ENCODE measurements around the gene INPP5D. TPM values are rescaled to one million over a fixed set of nuclear protein-coding genes. Genes with fewer than 3 reads are reported as not detected.

The INPP5D gene
- polyA plus RNA-seq, 1 donor (not counting 4 experiments of a cell fraction or from before 2014, with no cell fraction given): 7.5 TPM

DNA sequence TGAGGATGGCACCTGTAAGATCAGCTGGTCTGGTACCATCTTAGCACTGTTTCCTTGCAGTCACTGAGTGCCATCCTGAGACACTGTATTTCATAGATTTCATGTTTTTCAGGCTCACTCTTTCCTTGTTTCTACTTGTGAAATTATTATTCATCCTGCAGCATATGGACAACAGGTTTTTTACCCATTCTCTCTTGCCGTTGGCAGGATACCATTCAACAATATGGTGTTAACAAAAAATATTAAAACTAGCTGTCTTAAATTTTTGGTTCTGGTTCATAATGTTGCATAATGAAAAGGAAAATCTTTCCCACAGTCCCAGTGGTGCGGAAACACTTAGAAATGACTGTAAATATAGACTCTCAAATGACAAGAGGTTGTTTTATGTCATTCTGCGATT lies 168.2 kb downstream of the INPP5D start:
- no peak overlapping the region for H3K4me3 ChIP-seq (ENCODE audit: control insufficient read depth in 2 of 3, extremely low read depth in 1 of 3, insufficient read depth in 2 of 3, low read depth in 1 of 3, low read length in 3 of 3)
- FAIRE-seq: no peak
- no peaks in the 10 kb centered on the region for H3K36me3 ChIP-seq (ENCODE audit: control insufficient read depth in 2 of 2, extremely low read depth in 1 of 2, insufficient read depth in 2 of 2, low read length in 2 of 2)
- no peaks in the 10 kb centered on the region for H3K4me1 ChIP-seq (ENCODE audit: control insufficient read depth, extremely low read depth, insufficient read depth, low read length)
- H2AFZ ChIP-seq (ENCODE audit: control insufficient read depth, low read length): no peak overlapping the region
- no peaks in the 10 kb centered on the region for H3K9me1 ChIP-seq (ENCODE audit: control insufficient read depth, extremely low read depth, insufficient read depth, low read length)
- no peak overlapping the region for H3K27ac ChIP-seq (ENCODE audit: control insufficient read depth, insufficient read depth, low read length)
- no peaks in the 10 kb centered on the region for H4K20me1 ChIP-seq (ENCODE audit: control insufficient read depth, extremely low read depth, insufficient read depth, low read length)
- H3K27me3 ChIP-seq (ENCODE audit: control insufficient read depth, extremely low read depth, insufficient read depth, low read length): peaks cover 7% of the 10 kb centered on the region
- no peaks in the 10 kb centered on the region for H3K79me2 ChIP-seq (ENCODE audit: control insufficient read depth, insufficient read depth, low read length)
- no peak for DNase-seq (ENCODE audit: low read depth, low spot score)
- H3K4me2 ChIP-seq (ENCODE audit: control insufficient read depth, extremely low read depth, insufficient read depth, low read depth, low read length): no peak overlapping the region
- no peak for TF ChIP-seq EZH2 (IDR thresholded peaks at IDR 0.05; ENCODE audit: low read length)
- TF ChIP-seq, protein P1, sequence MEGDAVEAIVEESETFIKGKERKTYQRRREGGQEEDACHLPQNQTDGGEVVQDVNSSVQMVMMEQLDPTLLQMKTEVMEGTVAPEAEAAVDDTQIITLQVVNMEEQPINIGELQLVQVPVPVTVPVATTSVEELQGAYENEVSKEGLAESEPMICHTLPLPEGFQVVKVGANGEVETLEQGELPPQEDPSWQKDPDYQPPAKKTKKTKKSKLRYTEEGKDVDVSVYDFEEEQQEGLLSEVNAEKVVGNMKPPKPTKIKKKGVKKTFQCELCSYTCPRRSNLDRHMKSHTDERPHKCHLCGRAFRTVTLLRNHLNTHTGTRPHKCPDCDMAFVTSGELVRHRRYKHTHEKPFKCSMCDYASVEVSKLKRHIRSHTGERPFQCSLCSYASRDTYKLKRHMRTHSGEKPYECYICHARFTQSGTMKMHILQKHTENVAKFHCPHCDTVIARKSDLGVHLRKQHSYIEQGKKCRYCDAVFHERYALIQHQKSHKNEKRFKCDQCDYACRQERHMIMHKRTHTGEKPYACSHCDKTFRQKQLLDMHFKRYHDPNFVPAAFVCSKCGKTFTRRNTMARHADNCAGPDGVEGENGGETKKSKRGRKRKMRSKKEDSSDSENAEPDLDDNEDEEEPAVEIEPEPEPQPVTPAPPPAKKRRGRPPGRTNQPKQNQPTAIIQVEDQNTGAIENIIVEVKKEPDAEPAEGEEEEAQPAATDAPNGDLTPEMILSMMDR (optimal IDR thresholded peaks at IDR 0.05 in 1 of 3, IDR thresholded peaks at IDR 0.05 in 1 of 3, conservative IDR thresholded peaks at IDR 0.05 in 1 of 3; ENCODE audit: extremely low read depth in 1 of 3, insufficient read depth in 2 of 3, low read length in 3 of 3): no peak
- dilution Hi-C loops (cut with MboI; ENCODE audit: extremely low pct_ligation_motif_present, low sequenced_read_pairs): loop anchor here (25.0 kb wide), 1 partner anchor 366 kb away; the partner anchor contains the start of gene SNORC
- H3K9me3 ChIP-seq (ENCODE audit: control insufficient read depth, low read depth, low read length): no peaks in the 10 kb centered on the region
- H3K9ac ChIP-seq (ENCODE audit: control insufficient read depth, extremely low read depth, insufficient read depth, low read length): no peak overlapping the region

DNA sequence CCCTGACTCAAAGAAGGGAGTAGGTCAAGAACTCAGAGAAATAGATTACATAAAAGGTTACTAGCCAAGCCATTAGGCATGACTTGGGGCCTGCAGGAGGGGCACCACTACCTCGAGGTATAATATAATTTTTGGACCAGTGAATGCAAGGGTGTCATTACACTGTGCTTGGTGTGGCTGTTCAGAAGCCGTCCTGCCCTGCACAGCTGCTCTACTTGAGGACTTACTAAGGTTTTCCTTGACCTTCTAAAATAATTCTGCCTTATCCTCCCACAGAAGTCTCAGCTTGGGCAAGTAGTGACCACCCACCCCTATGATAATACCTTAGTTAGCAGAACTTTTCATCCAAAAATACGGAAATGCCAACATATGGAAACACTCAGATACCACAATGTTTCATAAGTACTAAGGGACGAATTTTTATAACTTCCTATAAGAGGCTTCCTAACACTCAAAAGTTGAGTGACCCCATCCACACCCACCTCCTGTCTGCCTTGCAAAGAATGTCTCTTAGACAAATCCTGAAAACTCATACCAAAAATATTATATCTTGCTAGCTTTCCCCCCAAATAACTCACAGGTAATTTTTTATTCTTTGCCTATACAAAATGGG lies 173.6 kb downstream of the INPP5D start:
- TF ChIP-seq, protein P1 (optimal IDR thresholded peaks at IDR 0.05 in 1 of 3, IDR thresholded peaks at IDR 0.05 in 1 of 3, conservative IDR thresholded peaks at IDR 0.05 in 1 of 3; ENCODE audit: extremely low read depth in 1 of 3, insufficient read depth in 2 of 3, low read length in 3 of 3): no peak
- no peak for TF ChIP-seq EZH2 (IDR thresholded peaks at IDR 0.05; ENCODE audit: low read length)
- DNase-seq (ENCODE audit: low read depth, low spot score) (no peak), FAIRE-seq (no peak)
- H3K4me2 ChIP-seq (ENCODE audit: control insufficient read depth, extremely low read depth, insufficient read depth, low read depth, low read length): no peak overlapping the region
- H3K9me3 ChIP-seq (ENCODE audit: control insufficient read depth, low read depth, low read length): no peaks in the 10 kb centered on the region
- H4K20me1 ChIP-seq (ENCODE audit: control insufficient read depth, extremely low read depth, insufficient read depth, low read length): no peaks in the 10 kb centered on the region
- H3K9me1 ChIP-seq (ENCODE audit: control insufficient read depth, extremely low read depth, insufficient read depth, low read length): no peaks in the 10 kb centered on the region
- no peak overlapping the region for H3K27ac ChIP-seq (ENCODE audit: control insufficient read depth, insufficient read depth, low read length)
- dilution Hi-C loops (cut with MboI; ENCODE audit: extremely low pct_ligation_motif_present, low sequenced_read_pairs): loop anchor here (25.0 kb wide), 1 partner anchor 371 kb away; the partner anchor contains the start of gene SNORC
- H2AFZ ChIP-seq (ENCODE audit: control insufficient read depth, low read length): no peak overlapping the region
- no peak overlapping the region for H3K4me3 ChIP-seq (ENCODE audit: control insufficient read depth in 2 of 3, extremely low read depth in 1 of 3, insufficient read depth in 2 of 3, low read depth in 1 of 3, low read length in 3 of 3)
- no peaks in the 10 kb centered on the region for H3K4me1 ChIP-seq (ENCODE audit: control insufficient read depth, extremely low read depth, insufficient read depth, low read length)
- H3K27me3 ChIP-seq (ENCODE audit: control insufficient read depth, extremely low read depth, insufficient read depth, low read length): no peaks in the 10 kb centered on the region
- no peaks in the 10 kb centered on the region for H3K36me3 ChIP-seq (ENCODE audit: control insufficient read depth in 2 of 2, extremely low read depth in 1 of 2, insufficient read depth in 2 of 2, low read length in 2 of 2)
- no peak overlapping the region for H3K9ac ChIP-seq (ENCODE audit: control insufficient read depth, extremely low read depth, insufficient read depth, low read length)
- no peaks in the 10 kb centered on the region for H3K79me2 ChIP-seq (ENCODE audit: control insufficient read depth, insufficient read depth, low read length)
